SK-N-MC (cell line): ENCODE data around the gene PICK1.

Experiments used
- EZH2 ChIP-seq: fragments of 200-600 bp; sonication (generic); IDR thresholded peaks from one replicate; pipeline ENCODE4 v1.6.1; 2017; ENCODE audit warnings: antibody characterized with exemption
- FOXP2 ChIP-seq: optimal IDR thresholded peaks from 2 replicates; pipeline ENCODE3; 2011; ENCODE audit warnings: mild to moderate bottlenecking, moderate library complexity; ENCODE audit not compliant: insufficient read depth; ENCODE audit errors: extremely low read length, control extremely low read depth
- POLR2AphosphoS5 ChIP-seq: IDR thresholded peaks from 2 replicates; pipeline ENCODE4 v1.6.1; 2012; ENCODE audit warnings: mild to moderate bottlenecking, low read depth, low read length, borderline replicate concordance

DNA sequence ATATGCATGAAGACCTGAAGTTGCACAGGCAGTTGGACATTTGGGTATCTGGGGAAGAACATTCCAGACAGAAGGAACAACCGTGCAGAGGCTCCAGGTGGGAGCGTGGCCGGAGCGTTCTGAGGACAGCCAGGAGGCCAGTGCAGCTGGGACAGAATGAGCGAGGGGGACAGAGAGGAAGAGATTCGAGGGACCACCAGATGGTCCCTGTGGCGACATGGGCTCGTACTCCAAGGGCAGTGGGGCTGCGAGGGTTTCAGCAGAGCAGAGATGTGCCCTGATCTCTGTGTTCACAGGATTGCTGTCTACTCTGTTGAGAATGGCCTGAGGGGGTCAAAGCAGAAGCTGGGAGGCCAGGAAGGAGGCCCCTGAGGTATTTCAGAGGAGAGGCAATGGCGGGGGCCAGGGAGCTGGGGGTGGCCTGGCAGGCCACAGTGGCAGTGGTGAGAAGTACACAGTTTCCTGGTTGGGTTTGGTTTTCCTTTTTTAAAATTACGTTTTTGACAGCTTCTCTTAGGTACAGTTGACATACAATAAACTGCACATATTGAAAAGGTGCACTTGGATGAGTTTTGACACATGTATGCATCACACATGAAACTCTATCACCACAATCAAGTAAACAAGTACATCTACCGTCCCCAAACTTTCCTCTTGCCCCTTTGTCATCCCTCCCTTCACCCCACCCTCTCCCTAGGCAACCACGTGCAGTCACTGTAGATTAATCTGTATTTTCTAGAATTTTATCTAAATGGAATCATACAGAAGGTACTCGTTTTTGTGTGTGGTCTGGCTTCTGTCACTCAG lies 48.0 kb upstream of the PICK1 start:
- TF ChIP-seq POLR2AphosphoS5 (no peak), EZH2 (no peak), FOXP2 (no peak)
